OCI-LY3 (cell line): ENCODE results near the gene ACOXL.
A peak's percentile ranks its signal among the peaks of the same experiment; 100 is the strongest.

ENCODE experiments used
- CTCF ChIP-seq: fragments of 200-600, 300-600 bp; sonication (generic); IDR thresholded peaks from 2 replicates; pipeline ENCODE4 v1.5.1; 2014; ENCODE audit warnings: antibody characterized with exemption, low read length, low read depth
- EZH2phosphoT487 ChIP-seq: fragments of 200-600 bp; shearing (Covaris generic); IDR thresholded peaks from 2 replicates; pipeline ENCODE4 v1.6.1; 2018; ENCODE audit warnings: antibody characterized with exemption, mixed run types, low read depth

- TF ChIP-seq CTCF (peak; percentile 54), EZH2phosphoT487 (no peak)
These were observed 144.0 kb downstream of the ACOXL start for GRCh38 chr2:110876167-110876999.
